H9 (cell line): Measurements from ENCODE around the gene TRIM26. TPM values are rescaled to one million over a fixed set of nuclear protein-coding genes. Genes with fewer than 3 reads are reported as not detected.

Experiments
- DNase-seq: peaks from one replicate; pipeline ENCODE4 v3.0.0-alpha.2; 2017
- H2AFZ ChIP-seq: one replicate; pipeline ENCODE4 v1.6.1; 2013; ENCODE audit warnings: mild to moderate bottlenecking, low read length, control low read depth, moderate library complexity
- H2AK5ac ChIP-seq: 2 replicates; pipeline ENCODE4 v1.6.1; 2013; ENCODE audit warnings: low read length, control low read depth, mixed read lengths; ENCODE audit not compliant: insufficient read length
- H2BK120ac ChIP-seq: one replicate; pipeline ENCODE4 v1.6.1; 2013; ENCODE audit warnings: low read depth, mild to moderate bottlenecking, low read length, control low read depth, inconsistent platforms; ENCODE audit not compliant: poor library complexity, severe bottlenecking
- H2BK12ac ChIP-seq: 2 replicates; pipeline ENCODE4 v1.6.1; 2013; ENCODE audit warnings: low read length, control low read depth, mixed read lengths, low read depth; ENCODE audit not compliant: insufficient read length
- H2BK15ac ChIP-seq: 2 replicates; pipeline ENCODE4 v1.6.1; 2013; ENCODE audit warnings: low read depth, low read length, control low read depth
- H2BK20ac ChIP-seq: one replicate; pipeline ENCODE4 v1.6.1; 2013; ENCODE audit warnings: low read depth, mild to moderate bottlenecking, low read length, control low read depth, inconsistent platforms; ENCODE audit not compliant: poor library complexity, severe bottlenecking
- H2BK5ac ChIP-seq: 2 replicates; pipeline ENCODE4 v1.6.1; 2013; ENCODE audit warnings: low read length, control low read depth, mixed read lengths; ENCODE audit not compliant: insufficient read length
- H3K14ac ChIP-seq: 2 replicates; pipeline ENCODE4 v1.6.1; 2013; ENCODE audit warnings: low read length, control low read depth; ENCODE audit not compliant: insufficient read depth
- H3K18ac ChIP-seq: 2 replicates; pipeline ENCODE4 v1.6.1; 2013; ENCODE audit warnings: low read depth, mild to moderate bottlenecking, mixed read lengths, low read length, control low read depth; ENCODE audit not compliant: insufficient read length
- H3K23ac ChIP-seq: 2 replicates; pipeline ENCODE4 v1.6.1; 2013; ENCODE audit warnings: low read length, control low read depth, mixed read lengths, low read depth; ENCODE audit not compliant: insufficient read length
- H3K23me2 ChIP-seq: 2 replicates; pipeline ENCODE4 v1.6.1; 2013; ENCODE audit warnings: low read depth, mild to moderate bottlenecking, mixed read lengths, low read length, control low read depth; ENCODE audit not compliant: insufficient read length, poor library complexity, severe bottlenecking
- H3K27ac ChIP-seq: 2 replicates; pipeline ENCODE4 v1.5.1; 2013; ENCODE audit warnings: low read length, control low read depth, mixed read lengths, low read depth; ENCODE audit not compliant: insufficient read length
- H3K27me3 ChIP-seq: 2 replicates; pipeline ENCODE4 v1.6.1; 2013; ENCODE audit warnings: low read length, control low read depth, inconsistent platforms; ENCODE audit not compliant: insufficient read depth
- H3K4ac ChIP-seq: 2 replicates; pipeline ENCODE4 v1.6.1; 2013; ENCODE audit warnings: low read depth, mild to moderate bottlenecking, control low read depth, inconsistent platforms, low read length, moderate library complexity
- H3K4me1 ChIP-seq: 2 replicates; pipeline ENCODE4 v1.6.1; 2013; ENCODE audit warnings: low read length, control low read depth, inconsistent platforms; ENCODE audit not compliant: insufficient read depth
- H3K4me2 ChIP-seq: 2 replicates; pipeline ENCODE4 v1.6.1; 2013; ENCODE audit warnings: low read length, control low read depth, mixed read lengths; ENCODE audit not compliant: insufficient read length, insufficient read depth
- H3K56ac ChIP-seq: 2 replicates; pipeline ENCODE4 v1.6.1; 2013; ENCODE audit warnings: low read depth, mild to moderate bottlenecking, mixed read lengths, low read length, control low read depth; ENCODE audit not compliant: insufficient read length
- H3K79me1 ChIP-seq: 2 replicates; pipeline ENCODE4 v1.6.1; 2013; ENCODE audit warnings: low read depth, mild to moderate bottlenecking, moderate library complexity, low read length, control low read depth, inconsistent platforms; ENCODE audit not compliant: insufficient read depth, poor library complexity, severe bottlenecking
- H3K79me2 ChIP-seq: 2 replicates; pipeline ENCODE4 v1.6.1; 2013; ENCODE audit warnings: low read length, control low read depth, inconsistent platforms; ENCODE audit not compliant: insufficient read depth
- H3K9ac ChIP-seq: 2 replicates; pipeline ENCODE4 v1.6.1; 2013; ENCODE audit warnings: low read length, control low read depth, mixed read lengths; ENCODE audit not compliant: insufficient read length; ENCODE audit errors: extremely low read depth
- H3K9me3 ChIP-seq: one replicate; pipeline ENCODE4 v1.6.1; 2013; ENCODE audit warnings: low read depth, low read length, inconsistent platforms; ENCODE audit not compliant: control insufficient read depth
- H3T11ph ChIP-seq: one replicate; pipeline ENCODE4 v1.6.1; 2013; ENCODE audit warnings: mild to moderate bottlenecking, low read length, control low read depth, inconsistent platforms
- H4K20me1 ChIP-seq: one replicate; pipeline ENCODE4 v1.6.1; 2013; ENCODE audit not compliant: control insufficient read depth, insufficient read length, insufficient read depth
- H4K5ac ChIP-seq: 2 replicates; pipeline ENCODE4 v1.6.1; 2013; ENCODE audit warnings: low read depth, mild to moderate bottlenecking, mixed read lengths, low read length, control low read depth; ENCODE audit not compliant: insufficient read length
- H4K8ac ChIP-seq: replicated peaks from 2 replicates; pipeline ENCODE4 v1.6.1; 2013; ENCODE audit warnings: low read length, control low read depth, mixed read lengths, low read depth; ENCODE audit not compliant: insufficient read length
- H4K91ac ChIP-seq: 2 replicates; pipeline ENCODE4 v1.6.1; 2013; ENCODE audit warnings: low read depth, mild to moderate bottlenecking, moderate library complexity, mixed read lengths, low read length, control low read depth; ENCODE audit not compliant: insufficient read length
- H3K27ac Mint-ChIP-seq, 3 experiments: 2 replicates in 2 of 3; 3 replicates in 1 of 3; pipeline ENCODE4 v1.8.0; 2020 to 2021; ENCODE audit warnings: mixed read lengths in 3 of 3, mild to moderate bottlenecking in 1 of 3, moderate library complexity in 1 of 3
- H3K27me3 Mint-ChIP-seq: 2 replicates; pipeline ENCODE4 v1.8.0; 2021; ENCODE audit warnings: low read depth, mild to moderate bottlenecking, moderate library complexity, mixed read lengths
- H3K36me3 Mint-ChIP-seq, 3 experiments: 2 replicates in 2 of 3; 3 replicates in 1 of 3; pipeline ENCODE4 v1.8.0; 2020 to 2021; ENCODE audit warnings: low read depth in 3 of 3, mixed read lengths in 3 of 3; ENCODE audit not compliant: insufficient read depth in 1 of 3
- H3K4me1 Mint-ChIP-seq, 2 experiments: 2 replicates each; pipeline ENCODE4 v1.8.0; 2020; ENCODE audit warnings: mixed read lengths in 2 of 2
- H3K4me3 Mint-ChIP-seq, 2 experiments: 2 replicates in 1 of 2; 3 replicates in 1 of 2; pipeline ENCODE4 v1.8.0; 2020 to 2021; ENCODE audit warnings: mild to moderate bottlenecking in 2 of 2, mixed read lengths in 2 of 2, moderate library complexity in 1 of 2
- H3K9me3 Mint-ChIP-seq, 2 experiments: 2 replicates in 1 of 2; 3 replicates in 1 of 2; pipeline ENCODE4 v1.8.0; 2020; ENCODE audit warnings: mild to moderate bottlenecking in 2 of 2, mixed read lengths in 2 of 2, moderate library complexity in 1 of 2
- CTCF ChIP-seq: fragments of 200-600 bp; sonication (generic); conservative IDR thresholded peaks from 3 replicates; pipeline ENCODE4 v1.8.0; 2021; ENCODE audit warnings: antibody characterized with exemption, mild to moderate bottlenecking
- WGBS: extraction: QIAGEN DNeasy Blood & Tissue Kit; methylation state at CpG from one replicate; pipeline ENCODE4 v1.1.7; 2013; ENCODE audit warnings: missing lambda C conversion rate, low lambda C conversion rate, mixed read lengths; ENCODE audit not compliant: insufficient read length; ENCODE audit errors: extremely low coverage; 5-methylcytosine and 5-hydroxymethylcytosine counted together
- total RNA-seq: library from RNA; stranded (reverse); gene quantifications from 2 replicates; pipeline ENCODE4 v1.2.1, GENCODE V29; 2021

Gene TRIM26
- total RNA-seq, 1 experiment from 2014 or later, result 35.8 TPM

DNA sequence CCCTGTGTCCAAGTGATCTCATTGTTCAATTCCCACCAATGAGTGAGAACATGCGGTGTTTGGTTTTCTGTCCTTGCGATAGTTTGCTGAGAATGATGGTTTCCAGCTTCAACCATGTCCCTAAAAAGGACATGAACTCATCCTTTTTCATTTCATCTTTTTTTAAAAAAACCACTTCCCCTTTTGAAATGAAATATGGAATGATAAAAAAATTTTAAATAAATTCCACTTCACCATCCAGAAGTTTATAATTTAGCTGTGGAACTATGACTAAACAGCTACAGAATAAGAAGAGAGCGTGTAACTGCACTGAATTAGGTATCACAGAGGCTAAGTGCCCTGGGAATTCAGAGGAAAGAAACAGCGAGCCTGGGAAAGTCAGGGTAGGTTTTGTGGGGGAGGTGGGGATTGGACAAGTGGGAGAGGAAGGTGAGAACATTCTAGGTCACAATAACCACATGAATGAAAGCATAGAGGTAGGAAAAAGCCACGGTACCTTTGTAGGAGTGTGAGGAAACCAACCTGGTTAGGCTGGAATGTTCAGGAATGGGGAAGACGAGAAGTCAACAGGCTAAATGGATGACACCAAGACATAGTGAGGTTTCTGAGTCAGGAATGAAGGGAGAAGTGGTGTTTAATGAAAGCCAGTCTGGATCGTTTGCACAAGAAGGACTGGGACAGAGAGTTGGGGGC is 63.2 kb downstream of the TRIM26 start:
- peaks cover 10 to 12% of the 10 kb centered on the region in 2 experiments for H3K4me1 Mint-ChIP-seq
- no peak overlapping the region for H3T11ph ChIP-seq
- H3K9ac ChIP-seq, result no peak overlapping the region
- H3K27ac Mint-ChIP-seq, result no peak overlapping the region
- H2BK15ac ChIP-seq, result no peak overlapping the region
- H2AFZ ChIP-seq, result no peak overlapping the region
- no peak for TF ChIP-seq CTCF
- H3K4me2 ChIP-seq, result no peak overlapping the region
- H3K4ac ChIP-seq, result no peak overlapping the region
- no peak overlapping the region for H2BK12ac ChIP-seq
- H3K9me3 ChIP-seq, result no peaks in the 10 kb centered on the region
- no peak overlapping the region for H3K14ac ChIP-seq
- no peak overlapping the region for H4K5ac ChIP-seq
- no peak overlapping the region for H4K8ac ChIP-seq
- H3K23ac ChIP-seq, result no peak overlapping the region
- no peak overlapping the region for H3K27ac ChIP-seq
- WGBS, result no CpG with 5 or more reads among the region's 7 CpGs
- no peak for DNase-seq
- no peaks in the 10 kb centered on the region for H3K36me3 Mint-ChIP-seq
- H4K91ac ChIP-seq, result no peak overlapping the region
- H4K20me1 ChIP-seq, result no peaks in the 10 kb centered on the region
- no peak overlapping the region for H3K4me3 Mint-ChIP-seq
- H2AK5ac ChIP-seq, result no peak overlapping the region
- H3K9me3 Mint-ChIP-seq, result no peaks in the 10 kb centered on the region
- peaks cover 3% of the 10 kb centered on the region; the same call in 1 of the 2 replicates for H3K4me1 ChIP-seq
- H3K79me1 ChIP-seq, result no peaks in the 10 kb centered on the region
- H3K56ac ChIP-seq, result no peak overlapping the region
- H2BK120ac ChIP-seq, result no peak overlapping the region
- H2BK5ac ChIP-seq, result no peak overlapping the region
- H3K27me3 ChIP-seq, result no peaks in the 10 kb centered on the region
- peaks cover 51% of the 10 kb centered on the region for H3K27me3 Mint-ChIP-seq
- no peaks in the 10 kb centered on the region for H3K23me2 ChIP-seq
- H3K79me2 ChIP-seq, result no peaks in the 10 kb centered on the region
- no peak overlapping the region for H3K18ac ChIP-seq
- no peak overlapping the region for H2BK20ac ChIP-seq
